ENCODE measurements around the gene TMEM181.

DNA sequence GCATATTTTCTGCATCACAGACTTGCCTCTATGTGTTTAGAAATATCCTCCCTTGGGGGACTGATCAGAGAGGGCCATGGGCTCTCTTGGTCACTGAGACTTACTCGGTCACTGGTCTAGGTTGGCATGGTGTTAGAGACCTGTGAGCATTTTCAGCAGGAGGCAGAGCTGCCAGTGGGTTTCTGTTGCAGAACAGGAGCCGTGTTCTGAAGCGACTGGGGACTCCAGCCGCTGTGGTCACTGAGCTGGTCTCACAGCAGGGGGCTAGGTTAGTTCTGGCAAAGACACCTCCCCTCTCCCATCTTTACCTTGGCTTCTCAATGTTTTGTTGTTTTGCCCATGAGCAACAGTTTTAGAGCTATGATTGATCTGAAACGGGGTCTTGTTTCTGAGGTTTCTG is 8.7 kb downstream of the TMEM181 start:
- TF ChIP-seq RCOR1 (IDR thresholded peaks at IDR 0.05; ENCODE audit: low read depth, low read length) (no peak), HOXB5 (CRISPR knock-in tag; IDR thresholded peaks at IDR 0.05) (no peak), MYC (IDR thresholded peaks at IDR 0.05; ENCODE audit: borderline replicate concordance, low read length) (no peak)
